ENCODE data around the gene NKPD1. TPM values are rescaled to one million over a fixed set of nuclear protein-coding genes. Genes with fewer than 3 reads are reported as not detected.

NKPD1 gene
- total and polyA plus RNA-seq, 9 of the 15 experiments (the other 6 are each of a cell fraction or from before 2014, with no cell fraction given), result 0.03 to 0.09 (median 0.04) TPM; not detected in 5

DNA sequence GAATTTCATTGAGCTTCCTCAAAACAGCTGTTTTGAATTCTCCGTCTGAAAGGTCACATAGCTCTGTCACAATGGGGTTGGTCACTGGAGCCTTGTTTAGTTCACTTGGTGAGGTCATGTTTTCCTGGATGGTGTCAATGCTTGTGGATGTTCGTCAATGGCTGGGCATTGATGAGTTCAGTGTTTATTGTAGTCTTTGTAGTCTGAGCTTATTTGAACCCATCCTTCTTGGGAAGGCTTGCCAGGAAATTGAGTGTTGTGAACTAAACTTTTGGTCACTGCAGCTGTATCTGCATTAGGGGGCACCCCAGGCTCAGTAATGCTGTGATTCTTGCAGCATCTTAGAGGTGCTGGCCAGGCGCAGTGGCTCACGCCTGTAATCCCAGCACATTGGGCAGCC lies 39.8 kb upstream of the NKPD1 start (continued):
- TF ChIP-seq, protein P1, sequence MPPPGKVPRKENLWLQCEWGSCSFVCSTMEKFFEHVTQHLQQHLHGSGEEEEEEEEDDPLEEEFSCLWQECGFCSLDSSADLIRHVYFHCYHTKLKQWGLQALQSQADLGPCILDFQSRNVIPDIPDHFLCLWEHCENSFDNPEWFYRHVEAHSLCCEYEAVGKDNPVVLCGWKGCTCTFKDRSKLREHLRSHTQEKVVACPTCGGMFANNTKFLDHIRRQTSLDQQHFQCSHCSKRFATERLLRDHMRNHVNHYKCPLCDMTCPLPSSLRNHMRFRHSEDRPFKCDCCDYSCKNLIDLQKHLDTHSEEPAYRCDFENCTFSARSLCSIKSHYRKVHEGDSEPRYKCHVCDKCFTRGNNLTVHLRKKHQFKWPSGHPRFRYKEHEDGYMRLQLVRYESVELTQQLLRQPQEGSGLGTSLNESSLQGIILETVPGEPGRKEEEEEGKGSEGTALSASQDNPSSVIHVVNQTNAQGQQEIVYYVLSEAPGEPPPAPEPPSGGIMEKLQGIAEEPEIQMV (tag; conservative IDR thresholded peaks at IDR 0.05; ENCODE audit: low read depth), result no peak
- TF ChIP-seq, protein P2, sequence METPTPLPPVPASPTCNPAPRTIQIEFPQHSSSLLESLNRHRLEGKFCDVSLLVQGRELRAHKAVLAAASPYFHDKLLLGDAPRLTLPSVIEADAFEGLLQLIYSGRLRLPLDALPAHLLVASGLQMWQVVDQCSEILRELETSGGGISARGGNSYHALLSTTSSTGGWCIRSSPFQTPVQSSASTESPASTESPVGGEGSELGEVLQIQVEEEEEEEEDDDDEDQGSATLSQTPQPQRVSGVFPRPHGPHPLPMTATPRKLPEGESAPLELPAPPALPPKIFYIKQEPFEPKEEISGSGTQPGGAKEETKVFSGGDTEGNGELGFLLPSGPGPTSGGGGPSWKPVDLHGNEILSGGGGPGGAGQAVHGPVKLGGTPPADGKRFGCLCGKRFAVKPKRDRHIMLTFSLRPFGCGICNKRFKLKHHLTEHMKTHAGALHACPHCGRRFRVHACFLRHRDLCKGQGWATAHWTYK (CRISPR knock-in tag; IDR thresholded peaks at IDR 0.05), result no peak
- TF ChIP-seq HDAC8 (tag; IDR thresholded peaks at IDR 0.05) (no peak), KAT7 (CRISPR knock-in tag; IDR thresholded peaks at IDR 0.05; ENCODE audit: borderline replicate concordance) (no peak), MTA3 (IDR thresholded peaks at IDR 0.05; ENCODE audit: borderline replicate concordance) (no peak), JUND (IDR thresholded peaks at IDR 0.05; ENCODE audit: borderline replicate concordance, low read depth, low read length) (0 out of 2 replicates have a peak, but pooled peaks have one; percentile 10), JUND (tag; IDR thresholded peaks at IDR 0.05; ENCODE audit: borderline replicate concordance, low read depth, low read length) (no peak), NCOA2 (IDR thresholded peaks at IDR 0.05; ENCODE audit: partially characterized antibody in 2 of 2) (no peak), DACH1 (IDR thresholded peaks at IDR 0.05; ENCODE audit: partially characterized antibody) (peak; percentile 59), NFXL1 (CRISPR knock-in tag; IDR thresholded peaks at IDR 0.05) (no peak), CAMTA2 (CRISPR knock-in tag; conservative IDR thresholded peaks at IDR 0.05) (no peak), ARID2 (IDR thresholded peaks at IDR 0.05) (peak; percentile 73), CC2D1A (IDR thresholded peaks at IDR 0.05) (0 out of 2 replicates have a peak, but pooled peaks have one; percentile 43)
- TF ChIP-seq, protein P3, sequence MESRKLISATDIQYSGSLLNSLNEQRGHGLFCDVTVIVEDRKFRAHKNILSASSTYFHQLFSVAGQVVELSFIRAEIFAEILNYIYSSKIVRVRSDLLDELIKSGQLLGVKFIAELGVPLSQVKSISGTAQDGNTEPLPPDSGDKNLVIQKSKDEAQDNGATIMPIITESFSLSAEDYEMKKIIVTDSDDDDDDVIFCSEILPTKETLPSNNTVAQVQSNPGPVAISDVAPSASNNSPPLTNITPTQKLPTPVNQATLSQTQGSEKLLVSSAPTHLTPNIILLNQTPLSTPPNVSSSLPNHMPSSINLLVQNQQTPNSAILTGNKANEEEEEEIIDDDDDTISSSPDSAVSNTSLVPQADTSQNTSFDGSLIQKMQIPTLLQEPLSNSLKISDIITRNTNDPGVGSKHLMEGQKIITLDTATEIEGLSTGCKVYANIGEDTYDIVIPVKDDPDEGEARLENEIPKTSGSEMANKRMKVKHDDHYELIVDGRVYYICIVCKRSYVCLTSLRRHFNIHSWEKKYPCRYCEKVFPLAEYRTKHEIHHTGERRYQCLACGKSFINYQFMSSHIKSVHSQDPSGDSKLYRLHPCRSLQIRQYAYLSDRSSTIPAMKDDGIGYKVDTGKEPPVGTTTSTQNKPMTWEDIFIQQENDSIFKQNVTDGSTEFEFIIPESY (CRISPR knock-in tag; IDR thresholded peaks at IDR 0.05), result peak; percentile 87
- TF ChIP-seq, protein P4, sequence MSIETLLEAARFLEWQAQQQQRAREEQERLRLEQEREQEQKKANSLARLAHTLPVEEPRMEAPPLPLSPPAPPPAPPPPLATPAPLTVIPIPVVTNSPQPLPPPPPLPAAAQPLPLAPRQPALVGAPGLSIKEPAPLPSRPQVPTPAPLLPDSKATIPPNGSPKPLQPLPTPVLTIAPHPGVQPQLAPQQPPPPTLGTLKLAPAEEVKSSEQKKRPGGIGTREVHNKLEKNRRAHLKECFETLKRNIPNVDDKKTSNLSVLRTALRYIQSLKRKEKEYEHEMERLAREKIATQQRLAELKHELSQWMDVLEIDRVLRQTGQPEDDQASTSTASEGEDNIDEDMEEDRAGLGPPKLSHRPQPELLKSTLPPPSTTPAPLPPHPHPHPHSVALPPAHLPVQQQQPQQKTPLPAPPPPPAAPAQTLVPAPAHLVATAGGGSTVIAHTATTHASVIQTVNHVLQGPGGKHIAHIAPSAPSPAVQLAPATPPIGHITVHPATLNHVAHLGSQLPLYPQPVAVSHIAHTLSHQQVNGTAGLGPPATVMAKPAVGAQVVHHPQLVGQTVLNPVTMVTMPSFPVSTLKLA (conservative IDR thresholded peaks at IDR 0.05), result no peak
- TF ChIP-seq, protein P5, sequence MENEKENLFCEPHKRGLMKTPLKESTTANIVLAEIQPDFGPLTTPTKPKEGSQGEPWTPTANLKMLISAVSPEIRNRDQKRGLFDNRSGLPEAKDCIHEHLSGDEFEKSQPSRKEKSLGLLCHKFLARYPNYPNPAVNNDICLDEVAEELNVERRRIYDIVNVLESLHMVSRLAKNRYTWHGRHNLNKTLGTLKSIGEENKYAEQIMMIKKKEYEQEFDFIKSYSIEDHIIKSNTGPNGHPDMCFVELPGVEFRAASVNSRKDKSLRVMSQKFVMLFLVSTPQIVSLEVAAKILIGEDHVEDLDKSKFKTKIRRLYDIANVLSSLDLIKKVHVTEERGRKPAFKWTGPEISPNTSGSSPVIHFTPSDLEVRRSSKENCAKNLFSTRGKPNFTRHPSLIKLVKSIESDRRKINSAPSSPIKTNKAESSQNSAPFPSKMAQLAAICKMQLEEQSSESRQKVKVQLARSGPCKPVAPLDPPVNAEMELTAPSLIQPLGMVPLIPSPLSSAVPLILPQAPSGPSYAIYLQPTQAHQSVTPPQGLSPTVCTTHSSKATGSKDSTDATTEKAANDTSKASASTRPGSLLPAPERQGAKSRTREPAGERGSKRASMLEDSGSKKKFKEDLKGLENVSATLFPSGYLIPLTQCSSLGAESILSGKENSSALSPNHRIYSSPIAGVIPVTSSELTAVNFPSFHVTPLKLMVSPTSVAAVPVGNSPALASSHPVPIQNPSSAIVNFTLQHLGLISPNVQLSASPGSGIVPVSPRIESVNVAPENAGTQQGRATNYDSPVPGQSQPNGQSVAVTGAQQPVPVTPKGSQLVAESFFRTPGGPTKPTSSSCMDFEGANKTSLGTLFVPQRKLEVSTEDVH (IDR thresholded peaks at IDR 0.05; ENCODE audit: low read depth, partially characterized antibody), result no peak
- TF ChIP-seq, protein P6, sequence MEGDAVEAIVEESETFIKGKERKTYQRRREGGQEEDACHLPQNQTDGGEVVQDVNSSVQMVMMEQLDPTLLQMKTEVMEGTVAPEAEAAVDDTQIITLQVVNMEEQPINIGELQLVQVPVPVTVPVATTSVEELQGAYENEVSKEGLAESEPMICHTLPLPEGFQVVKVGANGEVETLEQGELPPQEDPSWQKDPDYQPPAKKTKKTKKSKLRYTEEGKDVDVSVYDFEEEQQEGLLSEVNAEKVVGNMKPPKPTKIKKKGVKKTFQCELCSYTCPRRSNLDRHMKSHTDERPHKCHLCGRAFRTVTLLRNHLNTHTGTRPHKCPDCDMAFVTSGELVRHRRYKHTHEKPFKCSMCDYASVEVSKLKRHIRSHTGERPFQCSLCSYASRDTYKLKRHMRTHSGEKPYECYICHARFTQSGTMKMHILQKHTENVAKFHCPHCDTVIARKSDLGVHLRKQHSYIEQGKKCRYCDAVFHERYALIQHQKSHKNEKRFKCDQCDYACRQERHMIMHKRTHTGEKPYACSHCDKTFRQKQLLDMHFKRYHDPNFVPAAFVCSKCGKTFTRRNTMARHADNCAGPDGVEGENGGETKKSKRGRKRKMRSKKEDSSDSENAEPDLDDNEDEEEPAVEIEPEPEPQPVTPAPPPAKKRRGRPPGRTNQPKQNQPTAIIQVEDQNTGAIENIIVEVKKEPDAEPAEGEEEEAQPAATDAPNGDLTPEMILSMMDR (IDR thresholded peaks at IDR 0.05 in 2 of 3, conservative IDR thresholded peaks at IDR 0.05 in 1 of 3; ENCODE audit: insufficient read depth in 2 of 3, low read depth in 1 of 3, low read length in 3 of 3), result peak; percentile 61 to 83 (median 71)

Measured in K562 (cell line).